Measurements from ENCODE around the gene LRCH1.
"Not testable (repeated sequence)": the region's sequence is repeated elsewhere in the genome, so short reads cannot be mapped to it uniquely, and the experiment has no call there.

Gene LRCH1

GRCh38 chr13:46761174-46761573 is 208.2 kb downstream of the LRCH1 start:
- DNase-seq: no peak

- no peak for DNase-seq
Observed at GRCh38 chr13:46761866-46762265, 208.9 kb downstream of the LRCH1 start.

- not testable (repeated sequence) for DNase-seq
Observed at GRCh38 chr13:46769925-46770324, 217.0 kb downstream of the LRCH1 start.

- no peak for DNase-seq
Observed at GRCh38 chr13:46771693-46772092, 218.7 kb downstream of the LRCH1 start.

- DNase-seq: no peak
Observed at GRCh38 chr13:46773541-46773940, 220.6 kb downstream of the LRCH1 start.

GRCh38 chr13:46775385-46776107 is 222.6 kb downstream of the LRCH1 start:
- no peak for DNase-seq

- no peak for DNase-seq
Observed at GRCh38 chr13:46778095-46778494, 225.1 kb downstream of the LRCH1 start.

GRCh38 chr13:46778890-46779289 is 225.9 kb downstream of the LRCH1 start:
- DNase-seq: no peak

- DNase-seq: no peak
Observed at GRCh38 chr13:46782066-46782465, 229.1 kb downstream of the LRCH1 start.

GRCh38 chr13:46782691-46783090 is 229.7 kb downstream of the LRCH1 start:
- DNase-seq: no peak

- DNase-seq: no peak
Observed at GRCh38 chr13:46783504-46783903, 230.5 kb downstream of the LRCH1 start.

GRCh38 chr13:46795321-46795720 is 242.4 kb downstream of the LRCH1 start:
- DNase-seq: no peak

GRCh38 chr13:46796129-46796514 is 243.2 kb downstream of the LRCH1 start:
- no peak for DNase-seq

- DNase-seq: peak; percentile 48
Observed at GRCh38 chr13:46796515-46797474, 243.8 kb downstream of the LRCH1 start, which contains the start of gene ESD. ESD (minus strand) TSS chr13:46797161; CDS start chr13:46791413, 5,748 bp downstream.

- no peak for DNase-seq
Observed at GRCh38 chr13:46797501-46798237, 244.7 kb downstream of the LRCH1 start.

GRCh38 chr13:46799139-46799538 is 246.2 kb downstream of the LRCH1 start:
- no peak for DNase-seq

GRCh38 chr13:46801858-46802257 is 248.9 kb downstream of the LRCH1 start:
- no peak for DNase-seq
